Right lobe of liver (tissue), 4 donors: Measurements from ENCODE around the gene PTK6.

Experiments used
- POLR2A ChIP-seq: fragments of 450-650 bp; IDR thresholded peaks from one replicate; pipeline ENCODE4 v1.6.1; 2017; ENCODE audit warnings: antibody characterized with exemption, mild to moderate bottlenecking
- TF ChIP-seq, protein P1 (sequence below), 4 donors: fragments of 200-600 bp in 3 of 4; fragments of 450-650 bp in 1 of 4; IDR thresholded peaks; one replicate each; pipeline versions ENCODE4 v1.5.1 to v1.8.0; 2016 to 2022; ENCODE audit warnings: antibody characterized with exemption in 4 of 4, mild to moderate bottlenecking in 2 of 4
- donor health status: DM: no; HTN: no; CAD: no.
- donor health status: DM: no; HTN: no; CAD: no.
- donor health status: DM: no; HTN: yes; CAD: no.

GRCh38 chr20:63513207-63513606 is 24.0 kb downstream of the PTK6 start:
- TF ChIP-seq, protein P1, sequence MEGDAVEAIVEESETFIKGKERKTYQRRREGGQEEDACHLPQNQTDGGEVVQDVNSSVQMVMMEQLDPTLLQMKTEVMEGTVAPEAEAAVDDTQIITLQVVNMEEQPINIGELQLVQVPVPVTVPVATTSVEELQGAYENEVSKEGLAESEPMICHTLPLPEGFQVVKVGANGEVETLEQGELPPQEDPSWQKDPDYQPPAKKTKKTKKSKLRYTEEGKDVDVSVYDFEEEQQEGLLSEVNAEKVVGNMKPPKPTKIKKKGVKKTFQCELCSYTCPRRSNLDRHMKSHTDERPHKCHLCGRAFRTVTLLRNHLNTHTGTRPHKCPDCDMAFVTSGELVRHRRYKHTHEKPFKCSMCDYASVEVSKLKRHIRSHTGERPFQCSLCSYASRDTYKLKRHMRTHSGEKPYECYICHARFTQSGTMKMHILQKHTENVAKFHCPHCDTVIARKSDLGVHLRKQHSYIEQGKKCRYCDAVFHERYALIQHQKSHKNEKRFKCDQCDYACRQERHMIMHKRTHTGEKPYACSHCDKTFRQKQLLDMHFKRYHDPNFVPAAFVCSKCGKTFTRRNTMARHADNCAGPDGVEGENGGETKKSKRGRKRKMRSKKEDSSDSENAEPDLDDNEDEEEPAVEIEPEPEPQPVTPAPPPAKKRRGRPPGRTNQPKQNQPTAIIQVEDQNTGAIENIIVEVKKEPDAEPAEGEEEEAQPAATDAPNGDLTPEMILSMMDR (IDR thresholded peaks at IDR 0.05), result no peak
- TF ChIP-seq POLR2A, result no peak
